ENCODE results near the gene ARHGEF26. TPM values are rescaled to one million over a fixed set of nuclear protein-coding genes. Genes with fewer than 3 reads are reported as not detected.

Gene ARHGEF26
- polyA plus RNA-seq, 1 experiment = 0.56 TPM

- no peak for DNase-seq (ENCODE audit: low read depth, low spot score)
- POLR2A ChIA-PET = no interaction called here
- H3K4me3 ChIP-seq (ENCODE audit: low read depth, low read length) = no peak overlapping the region
- TF ChIP-seq CTCF (IDR thresholded peaks at IDR 0.05; ENCODE audit: low read depth, low read length) = no peak
- no peaks in the 10 kb centered on the region for H3K9me3 ChIP-seq (ENCODE audit: control insufficient read depth, insufficient read depth, low read length)
- CTCF ChIA-PET = no interaction called here
- H3K27me3 ChIP-seq (ENCODE audit: control insufficient read depth, insufficient read depth, low read length) = no peaks in the 10 kb centered on the region
- H3K27ac ChIP-seq (ENCODE audit: low read depth, low read length) = no peak overlapping the region
Observed at GRCh38 chr3:154192225-154192624, 71.0 kb downstream of the ARHGEF26 start.

GRCh38 chr3:154193000-154193615 is 71.9 kb downstream of the ARHGEF26 start:
- TF ChIP-seq CTCF (IDR thresholded peaks at IDR 0.05; ENCODE audit: low read depth, low read length) = no peak
- Histone ChIP-seq H3K4me3 (ENCODE audit: low read depth, low read length) (no peak overlapping the region), H3K9me3 (ENCODE audit: control insufficient read depth, insufficient read depth, low read length) (no peaks in the 10 kb centered on the region), H3K27ac (ENCODE audit: low read depth, low read length) (no peak overlapping the region), H3K27me3 (ENCODE audit: control insufficient read depth, insufficient read depth, low read length) (no peaks in the 10 kb centered on the region)
- CTCF ChIA-PET = no interaction called here
- POLR2A ChIA-PET = no interaction called here
- DNase-seq (ENCODE audit: low read depth, low spot score) = no peak

GRCh38 chr3:154194877-154195276 is 73.7 kb downstream of the ARHGEF26 start:
- DNase-seq (ENCODE audit: low read depth, low spot score) = no peak
- Histone ChIP-seq H3K27ac (ENCODE audit: low read depth, low read length) (no peak overlapping the region), H3K4me3 (ENCODE audit: low read depth, low read length) (no peak overlapping the region), H3K27me3 (ENCODE audit: control insufficient read depth, insufficient read depth, low read length) (no peaks in the 10 kb centered on the region), H3K9me3 (ENCODE audit: control insufficient read depth, insufficient read depth, low read length) (no peaks in the 10 kb centered on the region)
- no peak for TF ChIP-seq CTCF (IDR thresholded peaks at IDR 0.05; ENCODE audit: low read depth, low read length)
- ChIA-PET CTCF (interaction anchor here (5.0 kb wide), 1 partner anchor 58 kb away, joined by 19 read pairs; no protein-coding TSS in a partner anchor), POLR2A (no interaction called here)

GRCh38 chr3:154195620-154196356 is 74.6 kb downstream of the ARHGEF26 start:
- DNase-seq (ENCODE audit: low read depth, low spot score) = no peak
- ChIA-PET CTCF (interaction anchor here (5.0 kb wide), 1 partner anchor 57 kb away, joined by 19 read pairs; no protein-coding TSS in a partner anchor), POLR2A (no interaction called here)
- Histone ChIP-seq H3K9me3 (ENCODE audit: control insufficient read depth, insufficient read depth, low read length) (no peaks in the 10 kb centered on the region), H3K4me3 (ENCODE audit: low read depth, low read length) (no peak overlapping the region), H3K27ac (ENCODE audit: low read depth, low read length) (no peak overlapping the region), H3K27me3 (ENCODE audit: control insufficient read depth, insufficient read depth, low read length) (no peaks in the 10 kb centered on the region)
- no peak for TF ChIP-seq CTCF (IDR thresholded peaks at IDR 0.05; ENCODE audit: low read depth, low read length)

GRCh38 chr3:154197751-154198150 is 76.6 kb downstream of the ARHGEF26 start:
- no peak for DNase-seq (ENCODE audit: low read depth, low spot score)
- Histone ChIP-seq H3K27me3 (ENCODE audit: control insufficient read depth, insufficient read depth, low read length) (no peaks in the 10 kb centered on the region), H3K9me3 (ENCODE audit: control insufficient read depth, insufficient read depth, low read length) (no peaks in the 10 kb centered on the region), H3K4me3 (ENCODE audit: low read depth, low read length) (no peak overlapping the region), H3K27ac (ENCODE audit: low read depth, low read length) (no peak overlapping the region)
- no peak for TF ChIP-seq CTCF (IDR thresholded peaks at IDR 0.05; ENCODE audit: low read depth, low read length)
- ChIA-PET CTCF (interaction anchor here (5.0 kb wide), 1 partner anchor 55 kb away, joined by 19 read pairs; no protein-coding TSS in a partner anchor), POLR2A (no interaction called here)

Data from AG04450 (cell line).